ENCODE results near the gene UBQLN4.

- TF ChIP-seq TAF1 (IDR thresholded peaks at IDR 0.05; ENCODE audit: low read depth) (no peak), MAX (IDR thresholded peaks at IDR 0.05) (no peak), EP300 (IDR thresholded peaks at IDR 0.05; ENCODE audit: borderline replicate concordance) (no peak), CREB1 (IDR thresholded peaks at IDR 0.05; ENCODE audit: low read depth) (no peak), TEAD4 (IDR thresholded peaks at IDR 0.05) (no peak), NFIC (IDR thresholded peaks at IDR 0.05) (no peak), EGR1 (IDR thresholded peaks at IDR 0.05) (no peak), RAD21 (IDR thresholded peaks at IDR 0.05; ENCODE audit: low read depth) (no peak), REST (IDR thresholded peaks at IDR 0.05; ENCODE audit: low read depth) (no peak)
Measured at GRCh38 chr1:156079762-156080161, 26.2 kb upstream of the UBQLN4 start.

All from Ishikawa (cell line).